Activated T-helper 1 cell treated with anti-CD3 and anti-CD28 coated beads, Interleukin-2, amount 50 U/mL, for 16 hours (primary cell): Measurements from ENCODE around the gene ADAMTS15.

ENCODE experiments used
- DNase-seq, 2 donors: peaks; one replicate each; pipeline ENCODE4 v3.0.0-alpha.2; 2020; ENCODE audit warnings: low read depth in 1 of 2, low spot score in 1 of 2

ADAMTS15 gene

DNA sequence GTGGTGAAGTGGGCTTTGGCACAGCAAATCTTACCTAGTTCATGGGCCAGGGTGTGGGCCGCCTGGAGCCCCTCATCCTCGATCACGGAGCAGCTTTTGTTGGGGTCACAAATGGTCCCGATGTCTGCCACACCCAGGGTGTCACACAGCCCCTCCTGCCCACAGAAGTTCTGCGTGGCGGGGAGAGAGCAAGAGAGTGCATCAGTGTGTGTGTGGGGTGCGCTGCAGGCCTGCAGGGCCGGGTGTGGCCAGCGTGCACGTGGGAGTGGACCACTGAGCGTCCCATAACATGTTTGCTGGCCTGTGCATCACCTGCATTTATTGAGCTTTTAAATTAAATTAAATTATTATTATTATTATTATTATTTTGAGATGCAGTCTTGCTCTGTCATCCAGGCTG lies 31.5 kb upstream of the ADAMTS15 start:
- DNase-seq: no peak

DNA sequence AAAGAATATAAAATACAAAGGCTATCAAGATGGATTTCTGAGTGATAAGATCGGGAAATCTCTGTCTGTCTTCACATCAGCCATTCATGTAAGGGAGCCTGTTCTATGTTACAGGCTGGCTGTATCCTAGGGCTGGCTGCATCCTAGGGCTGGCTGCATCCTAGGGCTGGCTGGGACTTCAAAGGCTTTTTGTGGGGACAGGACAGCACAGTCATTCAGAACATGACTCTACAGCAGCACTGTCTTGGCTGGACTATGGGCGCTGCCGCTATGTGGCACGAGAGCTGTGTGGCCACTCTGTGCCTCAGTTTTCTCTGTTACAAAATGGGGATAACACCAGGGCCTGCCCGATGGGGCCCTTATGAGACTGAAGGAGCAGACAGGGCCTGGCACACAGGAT lies 30.2 kb upstream of the ADAMTS15 start:
- no peak for DNase-seq

DNA sequence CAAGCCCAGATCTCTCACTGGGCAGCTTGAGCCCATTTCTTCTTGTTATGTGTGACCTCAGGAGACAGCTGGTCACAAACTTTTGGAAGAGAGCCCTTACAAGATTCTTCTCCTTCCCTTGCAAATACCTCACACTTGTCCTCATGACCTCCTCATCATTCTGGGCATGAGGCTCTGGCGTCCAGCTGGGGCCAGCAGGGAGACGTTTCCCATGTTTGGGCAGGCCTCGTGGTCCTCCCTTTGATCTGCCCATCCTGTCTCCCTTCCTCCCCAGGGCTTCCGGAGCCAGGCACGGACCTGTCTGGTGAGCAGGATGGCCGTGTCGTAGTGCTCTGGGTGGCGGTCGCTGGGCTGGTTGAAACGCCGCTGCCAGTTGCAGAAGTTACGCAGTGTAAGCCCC lies 29.7 kb upstream of the ADAMTS15 start:
- DNase-seq: no peak

DNA sequence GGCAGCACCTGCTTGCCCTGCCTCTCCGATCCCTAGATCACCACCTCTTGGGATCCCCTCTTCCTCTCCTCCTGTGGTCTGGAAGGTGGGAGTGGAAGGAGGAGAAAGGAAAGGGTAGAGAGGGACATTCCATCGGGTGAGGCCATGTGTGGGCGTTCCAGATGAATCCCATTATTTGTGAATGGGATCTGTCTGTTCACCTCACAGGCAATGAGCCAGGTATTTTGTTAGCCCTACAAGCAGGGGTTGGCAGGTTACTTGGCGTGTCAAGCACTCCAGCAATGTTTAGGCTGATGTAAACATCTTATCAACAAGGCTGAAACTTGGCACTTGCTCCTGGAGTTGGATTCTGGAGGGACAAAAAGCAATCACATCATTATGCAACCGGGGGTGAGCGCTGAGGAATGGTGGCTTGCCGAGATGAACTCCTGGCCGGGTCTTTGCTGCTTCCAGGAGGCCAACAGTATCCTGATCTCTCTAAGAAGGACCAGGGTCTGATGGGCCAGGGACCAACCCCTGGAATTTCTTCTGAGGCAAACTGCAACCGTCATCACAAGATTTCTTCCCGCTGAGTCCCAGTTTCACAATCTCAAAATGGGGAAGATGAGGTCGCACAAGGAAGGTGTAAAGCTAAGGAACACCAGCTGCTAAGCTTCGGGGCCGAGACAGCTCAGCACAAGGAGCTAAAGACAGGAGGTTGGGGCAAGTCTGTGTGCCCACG lies 27.8 kb upstream of the ADAMTS15 start:
- DNase-seq: no peak

DNA sequence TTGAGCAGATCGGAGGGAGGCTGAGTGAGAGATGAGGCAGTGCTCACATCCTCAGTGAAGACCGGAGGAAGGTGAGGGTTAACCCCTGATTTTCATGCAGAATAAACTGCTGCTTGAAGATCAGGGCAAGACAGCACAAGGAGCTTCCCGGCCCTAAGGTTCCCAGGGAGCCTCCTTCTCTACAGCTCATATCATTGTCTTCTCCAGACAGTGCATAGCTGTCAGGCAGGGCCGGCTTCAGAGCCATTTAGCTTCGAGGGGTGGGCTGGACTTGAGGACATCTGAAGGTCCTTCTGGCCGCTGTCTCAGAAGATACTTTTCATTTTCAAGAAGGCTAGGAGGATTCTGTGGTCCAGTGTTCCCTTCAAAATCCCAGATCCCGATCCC lies 27.3 kb upstream of the ADAMTS15 start:
- no peak for DNase-seq

DNA sequence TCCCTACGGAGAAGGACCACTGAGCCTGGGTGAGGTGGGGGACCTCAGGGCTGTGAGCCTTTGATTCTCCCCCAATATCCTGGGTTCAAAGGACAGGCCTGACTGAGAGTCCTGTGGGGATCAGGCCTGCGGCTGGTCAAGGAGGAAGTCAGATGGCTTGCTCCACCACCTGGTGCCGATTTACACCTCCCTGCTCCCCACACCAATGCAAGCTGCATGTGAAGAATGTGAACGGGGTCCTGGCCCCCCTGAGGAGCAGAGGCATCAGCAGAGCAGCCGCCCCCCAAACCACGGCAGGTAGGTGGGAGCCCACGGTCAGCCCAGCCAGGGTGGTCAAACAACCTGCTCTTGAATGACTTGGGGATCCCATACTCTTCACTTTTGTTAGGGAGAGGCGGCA lies 26.7 kb upstream of the ADAMTS15 start:
- DNase-seq: no peak

DNA sequence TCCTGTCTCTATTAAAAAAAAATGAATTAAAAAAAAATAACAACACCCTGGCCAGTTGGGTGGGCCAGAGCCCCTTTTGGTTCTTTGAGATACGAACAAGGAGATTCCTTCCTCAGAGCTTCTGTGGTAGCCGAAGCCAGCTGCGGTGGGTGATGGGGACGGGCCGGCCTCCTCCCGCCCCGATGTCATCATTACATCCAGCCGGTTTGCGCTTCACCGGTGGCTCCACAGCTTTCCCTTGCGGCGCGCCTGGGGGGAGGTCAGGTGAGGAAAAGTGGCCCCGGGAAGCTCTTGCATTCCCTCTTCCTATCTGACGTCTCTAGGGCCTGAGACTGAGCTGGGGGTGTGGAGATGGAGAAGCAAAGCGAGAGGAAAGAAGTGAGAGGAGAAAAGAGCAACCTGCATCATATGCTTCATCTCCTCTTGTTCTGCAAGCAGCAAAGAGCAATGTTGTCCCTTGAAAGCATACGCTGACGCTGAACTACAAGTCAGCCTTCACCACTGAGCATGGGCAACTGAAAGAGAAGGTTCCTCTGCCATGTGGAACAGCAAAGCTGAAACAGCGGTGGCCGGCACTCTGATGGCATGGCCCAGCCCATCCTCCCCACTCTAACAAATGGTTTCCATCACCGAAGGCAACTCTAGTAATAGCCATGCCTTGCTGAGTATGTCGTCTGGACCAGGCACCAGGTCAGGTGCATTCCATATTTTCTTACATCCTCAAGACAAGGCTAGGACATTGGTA lies 26.0 kb upstream of the ADAMTS15 start:
- DNase-seq: no peak

DNA sequence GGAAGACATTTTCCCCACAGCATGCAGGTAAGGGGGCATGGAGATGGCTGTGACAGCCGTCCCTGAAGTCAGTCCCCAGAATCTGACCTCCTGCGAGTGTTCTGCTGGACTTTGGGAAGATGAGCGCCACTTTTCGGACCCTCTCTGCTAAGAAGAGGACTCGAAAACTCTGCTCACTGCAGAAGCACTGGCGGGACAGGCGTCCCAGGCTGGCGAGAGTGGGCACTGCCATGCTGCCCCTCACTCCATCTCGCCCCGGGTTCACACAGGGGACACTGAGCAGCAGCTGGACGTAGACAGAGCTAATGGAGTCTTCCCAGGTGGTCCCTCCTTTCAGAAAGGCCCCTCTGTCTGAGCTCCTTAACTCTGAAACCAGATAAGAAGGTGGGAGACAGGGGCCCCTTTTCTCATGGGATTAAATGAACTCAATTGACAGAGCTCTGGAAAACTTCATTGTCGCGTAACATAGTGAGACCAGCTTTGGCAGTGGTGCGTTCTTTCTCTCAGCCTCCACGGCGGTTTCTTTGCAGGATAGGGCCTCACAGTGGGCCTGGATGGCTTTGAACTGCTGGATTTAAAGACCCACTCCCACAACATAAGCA lies 24.8 kb upstream of the ADAMTS15 start:
- no peak for DNase-seq

DNA sequence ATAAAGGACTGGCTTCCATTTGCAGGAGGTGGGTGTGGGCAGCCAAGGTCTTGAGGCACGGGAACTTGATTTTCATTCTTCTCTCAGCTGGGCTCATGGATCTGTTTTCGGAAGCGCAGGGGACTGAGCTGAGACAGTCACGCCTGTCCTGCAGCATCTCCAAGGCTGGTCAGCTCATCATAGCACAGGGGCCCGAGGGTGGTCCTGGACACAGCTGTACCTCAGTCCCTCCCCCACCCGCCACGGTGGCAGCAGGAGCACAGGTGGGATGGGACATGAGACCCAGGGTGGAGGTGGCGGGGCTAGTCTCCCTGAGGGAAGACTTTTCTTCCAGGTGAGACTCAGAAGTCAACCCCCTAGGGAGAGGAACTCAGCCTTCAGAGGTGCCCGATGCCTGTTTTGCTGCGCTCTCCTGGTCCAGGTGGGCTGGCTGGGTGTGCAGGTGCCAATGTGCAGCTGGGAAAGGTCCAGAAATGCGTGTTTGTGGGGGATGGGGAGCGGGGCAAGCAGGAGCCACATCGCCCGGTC lies 23.8 kb upstream of the ADAMTS15 start:
- DNase-seq: no peak

DNA sequence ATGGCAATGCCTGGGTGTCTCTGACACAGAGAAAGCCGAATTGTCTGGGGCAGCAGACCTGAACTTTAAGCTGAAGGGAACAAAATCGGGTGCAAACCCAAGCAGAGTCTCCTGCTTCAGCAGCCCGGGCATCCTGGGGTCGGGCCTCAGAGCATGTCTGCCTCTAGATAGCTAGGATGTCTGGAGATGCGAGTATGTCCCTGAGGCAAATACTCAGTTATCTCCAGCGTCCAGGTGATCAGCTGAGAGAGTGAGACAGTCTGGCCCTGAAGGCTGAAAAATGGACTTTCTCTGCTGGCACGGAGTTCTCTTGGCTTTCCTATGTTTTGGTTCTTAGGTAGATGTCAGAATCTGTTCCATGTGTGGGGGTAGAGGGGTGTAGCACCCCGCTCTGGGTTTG lies 23.3 kb upstream of the ADAMTS15 start:
- no peak for DNase-seq

DNA sequence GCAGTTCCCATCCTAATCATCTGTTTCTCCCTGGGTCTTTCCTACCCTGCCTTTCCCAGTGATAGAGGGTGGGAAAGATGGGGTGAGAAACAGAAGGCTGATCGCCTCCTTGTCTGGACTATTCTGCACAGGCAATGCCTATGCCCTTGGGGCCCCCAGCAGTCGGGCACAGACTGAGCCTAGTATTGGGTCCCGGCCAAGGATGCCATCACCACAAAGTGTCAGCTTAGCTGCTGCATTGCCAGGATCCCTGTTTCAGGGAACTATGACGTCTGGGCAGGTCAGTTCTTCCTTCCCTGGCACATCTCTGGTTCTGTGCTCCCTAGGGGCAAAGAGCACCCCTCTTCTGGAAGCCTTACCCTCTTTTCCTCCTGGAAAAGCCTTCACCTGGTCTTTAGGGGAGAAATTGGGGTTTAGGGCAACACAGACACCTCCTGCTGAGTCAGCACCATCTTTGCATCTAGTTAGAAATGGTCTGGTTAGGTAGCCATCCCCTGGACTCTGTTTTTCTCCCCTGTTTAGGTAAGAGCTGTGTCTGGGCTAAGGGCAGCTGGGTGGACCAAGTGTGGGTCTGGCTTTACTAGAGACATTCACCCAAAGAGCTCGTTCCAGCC lies 22.1 kb upstream of the ADAMTS15 start:
- no peak for DNase-seq

DNA sequence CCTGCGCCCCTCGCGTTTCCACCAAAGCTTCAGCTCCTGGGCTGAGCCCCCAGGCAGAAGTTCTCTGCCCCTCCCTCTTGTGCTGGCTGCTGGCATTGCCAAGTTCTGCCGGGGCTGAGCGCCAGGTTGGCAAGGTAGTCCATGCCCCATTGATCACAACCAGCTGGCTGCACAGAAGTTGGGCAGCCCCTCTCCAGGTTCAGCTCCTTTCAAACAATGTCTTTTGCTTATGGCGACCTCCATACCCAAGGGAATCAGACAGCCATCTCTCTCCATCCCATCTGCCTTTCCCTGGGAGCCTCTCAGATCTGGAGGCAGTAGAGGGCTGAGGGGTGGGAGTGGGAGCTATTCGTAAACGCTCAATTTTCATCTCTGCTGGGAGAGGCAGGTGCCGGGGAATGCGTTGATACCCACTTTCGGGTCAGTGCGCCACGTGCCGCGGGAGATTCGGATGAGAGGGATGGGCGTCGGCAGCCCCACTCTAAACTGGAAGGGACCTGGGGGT lies 21.6 kb upstream of the ADAMTS15 start:
- no peak for DNase-seq

DNA sequence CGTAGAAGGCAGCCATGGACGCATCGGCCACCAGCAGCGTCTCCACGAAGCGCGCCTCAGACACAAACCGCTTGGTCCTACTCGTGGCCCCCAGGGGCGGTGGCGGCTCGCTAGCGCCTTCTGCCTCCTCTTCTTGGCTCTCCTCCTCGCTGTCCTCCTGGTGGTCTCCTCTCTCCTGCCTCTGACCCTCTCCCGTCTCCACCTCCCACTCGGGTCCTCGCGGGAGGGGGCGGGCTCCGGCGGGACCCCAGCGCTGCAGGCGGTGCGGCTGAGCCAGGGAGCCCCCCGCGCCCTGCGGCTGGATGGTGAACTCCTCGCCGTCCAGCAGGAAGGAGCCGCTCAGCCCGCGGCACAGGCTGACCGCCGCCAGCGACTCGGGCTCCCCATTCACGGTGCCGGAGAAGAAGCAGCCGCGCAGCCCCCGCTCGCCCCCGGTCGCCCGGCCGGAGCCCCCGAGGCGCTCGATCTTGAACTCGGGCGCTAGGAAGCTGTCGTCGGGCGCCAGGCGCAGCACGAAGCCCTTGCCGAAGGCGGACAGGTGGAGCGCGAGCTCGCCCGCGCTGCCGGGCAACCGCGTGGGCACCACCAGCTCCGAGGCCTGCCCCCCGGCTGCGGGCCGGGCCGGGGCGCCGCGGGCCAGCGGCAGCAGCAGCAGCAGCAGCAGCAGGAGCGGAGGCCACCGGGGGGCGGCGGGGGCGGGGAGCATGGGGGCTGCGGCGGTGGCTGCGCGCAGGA lies 20.7 kb upstream of the ADAMTS15 start:
- no peak for DNase-seq

DNA sequence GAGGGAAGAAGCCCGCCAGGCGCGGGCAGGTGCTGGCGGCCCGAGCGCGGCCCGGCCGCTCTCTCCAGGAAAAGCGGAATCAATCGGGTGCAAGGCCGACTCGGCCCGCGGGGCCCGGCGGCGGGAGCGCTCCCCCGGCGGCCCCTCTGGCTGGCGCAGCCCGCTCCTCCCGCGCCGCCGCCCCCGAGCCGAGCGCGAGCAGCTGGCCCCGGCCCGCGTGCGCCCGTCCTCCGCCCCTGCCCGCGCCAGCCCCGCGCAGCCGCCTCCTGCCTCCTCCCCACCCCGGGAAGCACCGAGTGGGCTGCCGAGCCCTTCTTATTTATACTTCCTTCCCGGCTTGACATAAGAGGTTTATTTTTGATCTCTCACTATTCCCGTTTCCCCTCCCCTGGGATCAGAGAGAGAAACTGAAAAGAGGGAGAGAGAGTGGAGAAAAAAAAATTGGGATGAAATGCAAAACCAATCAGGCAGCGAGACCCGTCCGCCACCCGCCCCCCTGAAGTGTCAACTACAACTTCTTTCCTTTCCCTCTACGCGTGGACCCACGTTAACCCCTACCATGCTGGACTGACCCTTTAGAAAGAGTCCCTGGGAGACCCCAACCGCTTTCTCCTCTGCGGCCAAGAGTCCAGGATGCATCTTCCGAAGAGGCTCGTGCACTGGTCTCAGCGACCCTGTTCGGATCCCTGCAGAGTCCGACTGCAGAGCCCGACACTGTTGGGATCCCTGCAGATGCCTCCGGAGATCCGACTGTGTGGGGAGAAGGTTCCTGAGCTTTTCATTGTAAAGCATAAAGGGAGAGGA lies 19.9 kb upstream of the ADAMTS15 start, which contains the start of gene ADAMTS8:
Gene ADAMTS8, minus strand, starts transcription at position 294 of the 804 bp plus-strand sequence. CDS start 323 bp downstream, outside the sequence.
- DNase-seq: no peak

DNA sequence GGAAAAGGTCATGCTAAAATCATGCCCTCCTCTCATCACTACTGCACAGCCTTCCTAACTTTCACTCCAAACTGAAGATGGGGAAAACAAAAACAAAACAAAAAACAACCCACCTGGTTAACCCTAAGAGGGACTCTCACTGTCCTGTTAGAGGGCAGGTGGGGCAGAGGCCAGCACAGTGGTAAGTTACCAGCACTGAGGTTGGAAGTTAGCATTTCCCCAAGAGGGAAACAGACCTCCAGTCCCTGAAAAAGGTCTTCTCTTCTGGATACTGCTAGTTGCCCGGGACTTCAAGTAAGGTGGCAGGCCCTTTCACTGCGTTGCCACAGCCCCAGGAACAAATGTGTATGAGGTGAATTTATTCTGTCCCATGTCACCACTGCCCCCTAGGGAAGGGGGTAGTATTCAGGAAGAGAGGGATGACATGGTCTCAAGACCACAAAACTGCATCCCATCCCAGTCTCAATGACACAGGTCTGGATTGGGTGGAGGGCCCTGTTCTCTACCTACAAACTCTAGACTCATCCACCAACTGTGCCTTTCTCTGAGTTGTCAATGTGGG lies 19.2 kb upstream of the ADAMTS15 start:
- no peak for DNase-seq

DNA sequence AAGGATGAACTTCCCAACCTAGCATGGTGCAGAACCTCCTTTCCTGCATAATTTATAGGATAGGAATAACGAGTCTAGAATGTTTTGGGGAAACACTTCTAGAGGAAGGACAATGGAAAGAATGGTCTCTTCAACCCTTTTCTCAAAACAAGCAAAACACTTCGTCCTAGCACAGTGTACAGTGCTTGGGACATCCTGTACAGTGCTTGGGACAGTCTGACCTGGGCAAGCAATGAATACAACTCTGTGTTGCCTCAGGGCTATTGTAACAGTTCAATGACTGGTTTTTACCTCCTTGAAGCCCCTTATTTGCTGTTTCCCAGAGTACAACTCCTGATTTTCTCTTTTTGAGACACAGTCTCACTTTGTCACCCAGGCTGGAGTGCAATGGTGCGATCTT lies 18.5 kb upstream of the ADAMTS15 start:
- DNase-seq: no peak

DNA sequence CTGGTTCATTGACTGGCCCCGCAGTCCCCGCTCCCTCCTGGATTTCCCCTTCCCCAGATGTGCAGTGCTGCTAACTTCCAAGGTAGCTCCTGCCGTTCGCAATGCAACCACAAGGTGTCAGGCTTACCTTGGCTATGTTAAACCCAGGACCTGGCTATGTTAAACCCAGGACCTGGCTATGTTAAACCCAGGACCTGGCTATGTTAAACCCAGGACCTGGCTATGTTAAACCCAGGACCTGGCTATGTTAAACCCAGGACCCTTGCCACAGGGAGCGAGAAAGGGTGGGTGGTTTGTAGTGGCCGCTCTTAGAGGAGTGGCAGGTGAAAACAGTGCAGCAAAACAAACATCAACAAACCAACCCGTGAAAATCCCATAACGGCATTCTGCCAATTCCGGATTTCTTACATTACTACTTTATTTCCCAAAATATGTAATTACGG lies 17.1 kb upstream of the ADAMTS15 start:
- peak; percentile 22 to 32 for DNase-seq

DNA sequence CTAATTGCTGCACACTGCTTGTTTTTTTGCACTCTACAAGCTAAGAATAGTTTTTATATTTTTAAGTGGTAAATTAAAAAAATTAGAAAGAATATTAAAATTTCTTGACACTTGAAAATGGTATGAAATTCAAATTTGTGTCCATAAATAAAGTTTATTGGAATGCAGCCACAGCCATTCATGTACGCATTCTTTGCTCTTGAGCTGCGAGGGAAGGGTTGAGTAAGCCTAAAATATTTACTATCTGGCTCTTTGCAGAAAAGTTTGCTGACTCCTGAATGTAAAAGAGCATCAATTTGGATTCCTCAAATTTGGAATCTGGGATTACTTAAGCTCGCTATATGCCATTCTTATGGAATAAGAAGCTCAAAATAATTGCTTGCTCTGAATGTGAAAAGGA lies 16.6 kb upstream of the ADAMTS15 start:
- no peak for DNase-seq

DNA sequence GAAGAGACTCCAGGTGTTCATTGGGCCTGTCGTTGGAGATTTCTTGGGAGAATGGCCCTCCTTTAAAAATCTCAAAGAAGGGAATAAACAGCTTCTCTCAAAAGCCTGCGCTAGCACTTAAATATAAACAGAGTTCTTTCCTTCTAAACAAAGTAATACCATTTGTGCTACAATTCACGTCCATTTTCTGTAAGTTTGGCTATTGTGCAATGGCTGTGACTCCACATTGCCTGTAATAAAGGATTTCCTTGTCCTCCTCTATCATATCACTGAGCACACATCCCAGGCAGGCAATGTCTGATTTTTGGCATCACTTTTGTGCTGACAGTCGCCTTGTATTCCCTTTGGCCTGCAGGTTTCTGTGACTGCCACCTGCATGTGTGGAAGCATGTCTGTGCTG lies 15.1 kb upstream of the ADAMTS15 start:
- no peak for DNase-seq
